Endothelial cell of umbilical vein (primary cell): ENCODE measurements around the gene CASP9. TPM values are rescaled to one million over a fixed set of nuclear protein-coding genes. Genes with fewer than 3 reads are reported as not detected.

Experiments used
- BruUV-seq: library from RNA; stranded (reverse); fragments of 400-500 nt; replicated peaks from 2 replicates; lab custom pipeline; 2021; lab: Mats Ljungman, UMichigan
- CTCF ChIA-PET: fragments of 300-600, 350-600 bp; sonication (Branson Sonifier 250); formaldehyde crosslinking; loops from one replicate; lab custom pipeline; 2021; ENCODE audit warnings: antibody characterized with exemption, inconsistent platforms; lab: Charles Lee
- POLR2A ChIA-PET: fragments of 300-600, 350-600 bp; sonication (Branson Sonifier 250); formaldehyde crosslinking; loops from one replicate; lab custom pipeline; 2021; ENCODE audit warnings: antibody characterized with exemption, inconsistent platforms; lab: Charles Lee
- DNase-seq: peaks from one replicate; pipeline ENCODE4 v3.0.0-alpha.2; 2011; ENCODE audit warnings: low read depth, low spot score
- FAIRE-seq: peaks from 2 replicates; lab custom pipeline; 2011; peaks lifted over from hg19 to GRCh38; lab: Jason Lieb, UNC
- H2AFZ ChIP-seq: 2 replicates; pipeline ENCODE4 v1.6.0; 2012; ENCODE audit warnings: low read depth, low read length, control low read depth, inconsistent platforms
- H3K27ac ChIP-seq: 2 replicates; pipeline ENCODE4 v1.5.1; 2011; ENCODE audit warnings: low read depth, mild to moderate bottlenecking, control low read depth, low read length, moderate library complexity; ENCODE audit not compliant: insufficient read depth
- H3K27me3 ChIP-seq, 2 experiments: 2 replicates each; pipeline versions ENCODE4 v1.6.0 to v1.6.1; 2011; ENCODE audit warnings: low read length in 2 of 2, mixed read lengths in 1 of 2; ENCODE audit not compliant: control insufficient read depth in 2 of 2, insufficient read depth in 2 of 2
- H3K36me3 ChIP-seq, 2 experiments: 2 replicates in 1 of 2; 3 replicates in 1 of 2; pipeline ENCODE4 v1.5.1; 2011; ENCODE audit warnings: low read length in 2 of 2, mild to moderate bottlenecking in 1 of 2, moderate library complexity in 1 of 2; ENCODE audit not compliant: control insufficient read depth in 2 of 2, insufficient read depth in 2 of 2; ENCODE audit errors: extremely low read depth in 1 of 2
- H3K4me1 ChIP-seq: 3 replicates; pipeline ENCODE4 v1.5.1; 2011; ENCODE audit warnings: mild to moderate bottlenecking, low read length; ENCODE audit not compliant: control insufficient read depth, insufficient read depth; ENCODE audit errors: extremely low read depth
- H3K4me2 ChIP-seq: 2 replicates; pipeline ENCODE4 v1.6.1; 2011; ENCODE audit warnings: low read length, control low read depth, mixed read lengths; ENCODE audit not compliant: insufficient read depth
- H3K4me3 ChIP-seq, 3 experiments: fragments of 200-600 bp in 1 of 3; sonication (generic), shearing (Covaris generic) in 1 of 3; replicated peaks in 1 of 3; 2 replicates each; pipeline ENCODE4 v1.5.1; 2011 to 2016; ENCODE audit warnings: control low read depth in 3 of 3, low read length in 3 of 3, mild to moderate bottlenecking in 2 of 3, inconsistent platforms in 1 of 3, low read depth in 1 of 3, moderate library complexity in 1 of 3; ENCODE audit not compliant: insufficient read depth in 1 of 3
- H3K79me2 ChIP-seq: 2 replicates; pipeline ENCODE4 v1.6.0; 2012; ENCODE audit warnings: low read length, inconsistent platforms; ENCODE audit not compliant: control insufficient read depth, insufficient read depth
- H3K9ac ChIP-seq: replicated peaks from 2 replicates; pipeline ENCODE3; 2011; ENCODE audit warnings: low read length, control low read depth; ENCODE audit not compliant: insufficient read depth; ENCODE audit errors: extremely low read depth
- H3K9me1 ChIP-seq: replicated peaks from 3 replicates; pipeline ENCODE4 v1.6.0; 2011; ENCODE audit warnings: mild to moderate bottlenecking, low read length; ENCODE audit not compliant: control insufficient read depth, insufficient read depth; ENCODE audit errors: extremely low read depth
- H3K9me3 ChIP-seq: replicated peaks from 2 replicates; pipeline ENCODE4 v1.5.1; 2012; ENCODE audit warnings: low read length, inconsistent platforms; ENCODE audit not compliant: control insufficient read depth, insufficient read depth
- H4K20me1 ChIP-seq: replicated peaks from 2 replicates; pipeline ENCODE3; 2011; ENCODE audit warnings: mild to moderate bottlenecking, low read length; ENCODE audit not compliant: control insufficient read depth, insufficient read depth; ENCODE audit errors: extremely low read depth
- EZH2 ChIP-seq: IDR thresholded peaks from 2 replicates; pipeline ENCODE4 v1.6.1; 2012; ENCODE audit warnings: borderline replicate concordance, low read depth, mild to moderate bottlenecking, moderate library complexity, low read length, inconsistent platforms; ENCODE audit not compliant: severe bottlenecking
- FOS ChIP-seq: IDR thresholded peaks from 2 replicates; pipeline ENCODE4 v1.6.1; 2011; ENCODE audit warnings: mild to moderate bottlenecking, low read length, moderate library complexity, borderline replicate concordance; ENCODE audit not compliant: insufficient read depth
- GATA2 ChIP-seq: IDR thresholded peaks from 2 replicates; pipeline ENCODE4 v1.7.0; 2011; ENCODE audit warnings: low read depth, mild to moderate bottlenecking, moderate library complexity, mixed read lengths, low read length; ENCODE audit not compliant: insufficient read length, insufficient read depth
- JUN ChIP-seq: IDR thresholded peaks from 2 replicates; pipeline ENCODE4 v1.6.1; 2011; ENCODE audit warnings: borderline replicate concordance, low read depth; ENCODE audit not compliant: insufficient read length, insufficient read depth
- MYC ChIP-seq: IDR thresholded peaks from one replicate; pipeline ENCODE4 v1.6.1; 2011; ENCODE audit warnings: mild to moderate bottlenecking, low read depth, low read length
- POLR2A ChIP-seq: IDR thresholded peaks from 2 replicates; pipeline ENCODE4 v1.6.1; 2012; ENCODE audit warnings: low read depth, mild to moderate bottlenecking, control low read depth, low read length
- POLR2AphosphoS5 ChIP-seq: IDR thresholded peaks from 2 replicates; pipeline ENCODE4 v1.6.1; 2012; ENCODE audit warnings: low read depth, mild to moderate bottlenecking, control low read depth, low read length, moderate library complexity; ENCODE audit not compliant: insufficient read depth
- dilution Hi-C: fragments of 300-500 bp; cut with MboI; formaldehyde crosslinking; loops from one replicate; pipeline ENCODE4 v1.15.0; 2019; ENCODE audit warnings: low sequenced_read_pairs; ENCODE audit not compliant: extremely low pct_ligation_motif_present
- intact Hi-C: fragments of 100-400 bp; cut with micrococcal nuclease; formaldehyde crosslinking; loops from one replicate; pipeline ENCODE4 v1.10.0; 2022
- polyA plus RNA-seq, 4 experiments: library from polyadenylated mRNA; depleted of rRNA in 3 of 4; stranded (reverse) in 3 of 4; unstranded in 1 of 4; fragments of >200 nt; gene quantifications; 2 replicates each; pipeline versions ENCODE4 v1.2.1 to v1.2.3, GENCODE V29; 2011 to 2012; ENCODE audit warnings: missing spikeins in 1 of 4
- total RNA-seq: library from RNA; stranded (reverse); gene quantifications from 2 replicates; pipeline ENCODE4 v1.2.3, GENCODE V29; 2021
- TF ChIP-seq, protein P1 (sequence below): IDR thresholded peaks from 2 replicates; pipeline ENCODE4 v1.6.1; 2011; ENCODE audit not compliant: insufficient read depth, insufficient read length
- TF ChIP-seq, protein P2 (sequence below), 2 donors: IDR thresholded peaks; 1 replicate in 1 of 2; 2 replicates in 1 of 2; pipeline ENCODE4 v1.5.1; 2011; ENCODE audit warnings: low read length in 2 of 2, mild to moderate bottlenecking in 2 of 2, moderate library complexity in 2 of 2, control low read depth in 1 of 2, inconsistent platforms in 1 of 2, low read depth in 1 of 2; ENCODE audit not compliant: insufficient read depth in 1 of 2; ENCODE audit errors: extremely low read depth in 1 of 2

Gene CASP9
- total and polyA plus RNA-seq, 2 donors (not counting 3 experiments of a cell fraction or from before 2014, with no cell fraction given), result 10.5 to 14.1 TPM

DNA sequence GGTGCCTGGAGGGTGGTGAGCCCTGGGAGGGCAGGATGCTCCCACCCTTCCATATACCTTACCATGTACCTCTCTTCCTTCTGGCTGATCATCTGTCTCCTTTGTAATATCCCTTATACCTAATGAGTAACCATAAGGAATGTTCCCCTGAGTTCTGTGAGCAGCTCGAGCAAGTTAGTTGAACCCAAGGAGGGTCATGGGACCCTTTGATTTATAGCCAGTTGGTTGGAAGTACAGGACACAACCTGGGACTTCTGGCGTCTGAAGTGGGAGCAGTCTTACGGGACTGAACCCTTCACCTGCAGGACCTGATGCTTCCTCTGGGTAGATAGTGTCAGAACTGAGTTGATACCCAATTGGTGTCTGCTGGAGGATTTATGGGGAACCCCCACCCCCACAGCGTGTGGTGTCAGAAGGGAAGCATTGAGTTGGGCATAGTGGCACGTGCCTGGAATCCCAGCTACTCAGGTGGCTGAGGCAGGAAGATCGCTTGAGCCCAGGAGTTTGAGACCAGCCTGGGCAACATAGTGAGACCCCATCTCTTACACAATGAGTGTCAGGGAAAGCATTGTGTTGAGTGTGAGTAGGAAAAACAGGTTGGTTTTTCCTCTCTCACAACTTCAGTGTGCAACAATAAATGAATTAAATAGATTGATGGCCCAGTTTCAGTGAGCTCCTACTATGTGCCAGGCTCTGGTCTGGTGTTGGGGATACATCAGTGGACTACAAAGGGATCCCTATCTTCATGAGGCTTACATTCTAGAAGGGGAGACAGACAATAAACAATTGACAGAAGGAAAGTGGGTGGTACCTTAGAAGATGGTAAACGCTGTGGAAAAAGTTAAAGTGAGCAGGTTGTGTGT is 18.6 kb upstream of the CASP9 start:
- H3K27ac ChIP-seq, result no peak overlapping the region
- H3K36me3 ChIP-seq, result peaks cover 5 to 15% of the 10 kb centered on the region in 2 experiments

DNA sequence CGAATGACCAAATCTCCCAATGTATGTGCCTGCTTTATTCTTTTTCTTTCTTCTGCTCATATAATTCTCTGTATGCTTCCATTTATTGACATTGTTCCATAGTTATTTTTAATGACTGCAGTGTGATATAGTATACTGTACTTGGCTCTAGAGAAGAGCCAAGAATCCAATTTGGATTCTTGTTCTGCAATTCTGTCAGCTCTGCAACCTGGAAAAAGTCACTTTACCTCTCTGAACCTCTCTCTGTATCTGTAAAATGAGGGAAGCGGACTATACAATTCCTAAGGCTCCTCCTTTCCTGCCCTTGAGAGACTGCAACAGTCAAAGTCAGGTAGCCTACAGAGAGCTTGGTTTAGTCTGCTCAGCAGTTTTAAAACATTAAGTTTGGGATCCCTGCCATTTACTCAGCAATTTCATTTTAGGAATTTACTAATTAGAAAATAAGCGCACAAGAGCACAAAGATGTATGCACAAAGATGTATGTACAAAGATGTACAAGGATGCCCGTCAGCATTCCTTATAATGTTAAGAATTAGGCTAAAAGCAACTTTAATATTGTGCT is 17.3 kb upstream of the CASP9 start:
- no peak for FAIRE-seq
- POLR2A ChIA-PET, result no interaction called here
- no peaks in the 10 kb centered on the region for H3K79me2 ChIP-seq
- no peak overlapping the region for H3K27ac ChIP-seq
- no peak for DNase-seq
- no TSS peak for BruUV-seq
- dilution Hi-C loops (no loop called here), intact Hi-C loops (no loop called here)
- no peak overlapping the region for H2AFZ ChIP-seq
- TF ChIP-seq EZH2 (no peak), FOS (no peak), MYC (no peak), POLR2AphosphoS5 (no peak), POLR2A (no peak), JUN (no peak), GATA2 (no peak)
- TF ChIP-seq, protein P1, sequence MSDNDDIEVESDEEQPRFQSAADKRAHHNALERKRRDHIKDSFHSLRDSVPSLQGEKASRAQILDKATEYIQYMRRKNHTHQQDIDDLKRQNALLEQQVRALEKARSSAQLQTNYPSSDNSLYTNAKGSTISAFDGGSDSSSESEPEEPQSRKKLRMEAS, result no peak
- TF ChIP-seq, protein P2, sequence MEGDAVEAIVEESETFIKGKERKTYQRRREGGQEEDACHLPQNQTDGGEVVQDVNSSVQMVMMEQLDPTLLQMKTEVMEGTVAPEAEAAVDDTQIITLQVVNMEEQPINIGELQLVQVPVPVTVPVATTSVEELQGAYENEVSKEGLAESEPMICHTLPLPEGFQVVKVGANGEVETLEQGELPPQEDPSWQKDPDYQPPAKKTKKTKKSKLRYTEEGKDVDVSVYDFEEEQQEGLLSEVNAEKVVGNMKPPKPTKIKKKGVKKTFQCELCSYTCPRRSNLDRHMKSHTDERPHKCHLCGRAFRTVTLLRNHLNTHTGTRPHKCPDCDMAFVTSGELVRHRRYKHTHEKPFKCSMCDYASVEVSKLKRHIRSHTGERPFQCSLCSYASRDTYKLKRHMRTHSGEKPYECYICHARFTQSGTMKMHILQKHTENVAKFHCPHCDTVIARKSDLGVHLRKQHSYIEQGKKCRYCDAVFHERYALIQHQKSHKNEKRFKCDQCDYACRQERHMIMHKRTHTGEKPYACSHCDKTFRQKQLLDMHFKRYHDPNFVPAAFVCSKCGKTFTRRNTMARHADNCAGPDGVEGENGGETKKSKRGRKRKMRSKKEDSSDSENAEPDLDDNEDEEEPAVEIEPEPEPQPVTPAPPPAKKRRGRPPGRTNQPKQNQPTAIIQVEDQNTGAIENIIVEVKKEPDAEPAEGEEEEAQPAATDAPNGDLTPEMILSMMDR (IDR thresholded peaks at IDR 0.05; ENCODE audit: extremely low read depth in 1 of 2, insufficient read depth in 1 of 2, low read depth in 1 of 2, low read length in 2 of 2), result no peak
- H3K36me3 ChIP-seq, result peaks cover 9 to 17% of the 10 kb centered on the region in 2 experiments
- no peaks in the 10 kb centered on the region for H3K9me1 ChIP-seq
- CTCF ChIA-PET, result no interaction called here
- no peaks in the 10 kb centered on the region for H3K9me3 ChIP-seq
- H3K9ac ChIP-seq, result no peak overlapping the region
- no peaks in the 10 kb centered on the region for H3K4me1 ChIP-seq
- H4K20me1 ChIP-seq, result no peaks in the 10 kb centered on the region
- no peak overlapping the region for H3K4me3 ChIP-seq
- no peak overlapping the region for H3K4me2 ChIP-seq
- H3K27me3 ChIP-seq, result no peaks in the 10 kb centered on the region

More for the DNA sequence above, 18.6 kb upstream of the CASP9 start:
- ChIA-PET CTCF (no interaction called here), POLR2A (no interaction called here)
- Histone ChIP-seq H3K4me3 (no peak overlapping the region), H4K20me1 (no peaks in the 10 kb centered on the region), H3K4me2 (no peak overlapping the region), H3K4me1 (no peaks in the 10 kb centered on the region), H3K79me2 (no peaks in the 10 kb centered on the region), H3K9me1 (no peaks in the 10 kb centered on the region), H2AFZ (no peak overlapping the region), H3K9me3 (no peaks in the 10 kb centered on the region), H3K9ac (no peak overlapping the region), H3K27me3 (no peaks in the 10 kb centered on the region)
- FAIRE-seq, result no peak
- no TSS peak for BruUV-seq
- TF ChIP-seq POLR2AphosphoS5, result no peak
- TF ChIP-seq JUN, result no peak
- dilution Hi-C loops (no loop called here), intact Hi-C loops (no loop called here)
- DNase-seq, result no peak
